Esophagus squamous epithelium (tissue), 5 donors: Measurements from ENCODE around the gene CSF1R. TPM values are rescaled to one million over a fixed set of nuclear protein-coding genes. Genes with fewer than 3 reads are reported as not detected.
A peak's percentile ranks its signal among the peaks of the same experiment; 100 is the strongest.

Source experiments
- DNase-seq: peaks from one replicate; lab custom pipeline; 2025; lab: John Stamatoyannopoulos, UW
- H3K27ac ChIP-seq, 4 donors: fragments of 200-600 bp; sonication (generic); one replicate each; pipeline ENCODE4 v1.5.1; 2016 to 2019; ENCODE audit warnings: mild to moderate bottlenecking in 1 of 4
- H3K27me3 ChIP-seq, 4 donors: fragments of 200-600 bp; sonication (generic); 1 replicate in 3 of 4; 2 replicates in 1 of 4; pipeline versions ENCODE4 v1.5.1 to v1.6.0; 2017 to 2021; ENCODE audit warnings: antibody characterized with exemption in 1 of 4
- H3K36me3 ChIP-seq, 3 donors: fragments of 200-600 bp; sonication (generic); one replicate each; pipeline ENCODE4 v1.5.1; 2016 to 2019
- H3K4me1 ChIP-seq, 3 donors: fragments of 200-600 bp; sonication (generic); one replicate each; pipeline ENCODE4 v1.5.1; 2017 to 2019
- H3K4me3 ChIP-seq, 4 donors: fragments of 200-600 bp; sonication (generic); 1 replicate in 3 of 4; 2 replicates in 1 of 4; pipeline ENCODE4 v1.5.1; 2016 to 2019; ENCODE audit warnings: mild to moderate bottlenecking in 2 of 4, moderate library complexity in 1 of 4
- H3K9me3 ChIP-seq, 3 donors: fragments of 200-600 bp; sonication (generic); one replicate each; pipeline ENCODE4 v1.5.1; 2016 to 2019
- CTCF ChIP-seq, 6 experiments: fragments of 450-650 bp in 4 of 6; fragments of 200-600 bp in 2 of 6; sonication (generic) in 2 of 6; IDR thresholded peaks; one replicate each; pipeline ENCODE4 v1.5.1; 2016 to 2019; ENCODE audit warnings: antibody characterized with exemption in 6 of 6, mild to moderate bottlenecking in 4 of 6, moderate library complexity in 4 of 6
- POLR2A ChIP-seq, 4 donors: fragments of 450-650 bp; IDR thresholded peaks; one replicate each; pipeline ENCODE4 v1.6.1; 2017; ENCODE audit warnings: antibody characterized with exemption in 4 of 4, mild to moderate bottlenecking in 4 of 4, moderate library complexity in 3 of 4
- WGBS, 2 donors: methylation state at CpG; one replicate each; pipeline ENCODE4 v1.1.5; 2018; 5-methylcytosine and 5-hydroxymethylcytosine counted together
- intact Hi-C: fragments of 100-400 bp; cut with DNase I; formaldehyde crosslinking; loops from one replicate; pipeline ENCODE4 v1.15.0; 2022
- total RNA-seq, 4 donors: library from RNA; depleted of rRNA; stranded (reverse); fragments of >200 nt; gene quantifications; one replicate each; pipeline ENCODE4 v1.1.0, GENCODE V29; 2016
- donor health status: DM: yes; HTN: yes; CAD: no.

Gene CSF1R
- total RNA-seq, 4 donors from 2014 or later: 4.3 to 38.7 (median 15.1) TPM

DNA sequence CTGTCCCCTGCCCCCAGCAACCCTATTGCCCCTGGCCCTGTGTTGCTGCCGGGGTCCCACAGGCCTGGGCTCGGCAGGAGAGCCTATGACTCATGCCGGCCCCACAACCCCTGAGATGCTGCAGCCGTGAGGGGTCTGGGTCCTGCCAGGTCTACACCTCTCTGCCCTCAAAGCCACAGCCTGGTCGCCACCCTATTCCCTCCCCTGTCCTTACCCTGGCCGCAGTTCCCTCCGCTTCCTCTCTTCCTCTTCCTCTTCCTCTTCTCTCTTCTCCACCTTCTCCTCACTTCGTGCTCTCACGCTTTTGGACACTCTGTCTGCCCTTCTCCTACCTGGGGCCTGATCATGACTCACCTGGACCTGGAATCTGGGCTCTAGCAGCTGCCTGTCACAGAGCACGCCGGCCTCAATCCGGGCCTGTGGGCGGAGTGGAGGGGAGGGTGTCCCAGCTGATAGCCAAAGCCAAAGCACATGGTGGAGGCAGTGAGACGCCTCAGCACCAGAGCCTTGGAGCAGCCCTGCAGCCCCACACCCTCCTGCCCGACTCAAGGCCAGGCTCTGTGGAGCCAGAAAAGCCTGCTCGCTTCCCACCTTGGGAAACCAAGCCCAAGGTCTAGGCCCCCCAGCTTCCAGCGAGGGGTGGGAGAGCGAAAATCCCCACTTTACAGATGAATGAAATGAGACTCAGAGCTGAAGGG, 26.8 kb upstream of the CSF1R start:
- no peak for DNase-seq
- 52 to 60% methylated on average over 10 to 12 of the region's 18 CpGs for WGBS, 2 donors
- Histone ChIP-seq H3K27me3 (peaks cover 0 to 6% (median 0%) of the 10 kb centered on the region in 4 donors), H3K4me3 (no peak overlapping the region), H3K9me3 (no peaks in the 10 kb centered on the region), H3K27ac (peak overlapping the region in 3 of 4 donors; percentile 17 to 71 (median 45)), H3K36me3 (peaks cover 0 to 21% (median 0%) of the 10 kb centered on the region in 3 donors), H3K4me1 (peaks cover 0 to 20% (median 12%) of the 10 kb centered on the region in 3 donors)
- intact Hi-C loops: no loop called here
- no peak for TF ChIP-seq POLR2A (IDR thresholded peaks at IDR 0.05)
- TF ChIP-seq CTCF (IDR thresholded peaks at IDR 0.05): no peak

DNA sequence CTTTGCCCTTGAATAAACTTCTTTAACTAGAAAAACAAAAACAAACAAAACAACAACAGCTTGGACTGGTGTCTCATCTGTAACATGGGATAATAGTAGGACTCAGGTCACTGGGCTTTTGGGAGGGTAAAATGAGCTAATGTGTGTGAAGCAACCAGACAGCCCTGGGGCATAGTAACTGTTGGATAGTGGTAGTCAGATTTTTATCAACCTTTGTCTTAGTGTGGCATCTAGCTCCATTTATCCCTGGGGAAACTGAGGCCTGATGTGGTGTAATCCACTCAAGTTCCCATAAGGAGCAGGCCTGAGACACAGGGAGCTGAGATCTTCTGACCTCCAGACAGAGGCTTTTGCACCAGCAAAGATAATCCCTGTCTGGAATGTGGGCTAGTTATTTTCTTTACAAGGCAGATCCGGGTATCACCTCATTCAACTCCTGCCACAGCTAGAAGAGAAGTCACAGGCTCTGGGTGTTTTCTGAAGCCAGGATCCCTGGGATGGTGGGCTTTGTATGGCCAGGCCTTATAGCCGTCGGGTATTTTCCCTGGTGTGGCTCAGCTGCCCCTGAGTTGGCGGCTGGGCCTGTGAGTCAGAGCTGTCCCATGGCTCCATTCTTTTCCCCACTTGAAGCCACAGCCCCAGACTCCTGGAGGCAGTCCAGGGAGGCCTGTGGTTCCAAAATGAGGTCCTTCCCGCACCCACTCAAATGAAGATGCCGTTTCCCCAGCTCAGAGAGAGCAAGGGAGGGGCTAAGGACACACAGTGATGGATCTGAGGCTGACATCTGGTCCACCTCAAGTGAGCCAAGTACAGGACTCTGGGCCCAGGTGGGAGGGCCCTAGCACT, 26.1 kb upstream of the CSF1R start:
- Histone ChIP-seq H3K4me3 (no peak overlapping the region), H3K9me3 (no peaks in the 10 kb centered on the region), H3K27ac (peak overlapping the region in 3 of 4 donors; percentile 17 to 71 (median 45)), H3K36me3 (peaks cover 0 to 14% (median 0%) of the 10 kb centered on the region in 3 donors), H3K27me3 (peaks cover 0 to 6% (median 0%) of the 10 kb centered on the region in 4 donors), H3K4me1 (peaks cover 0 to 20% (median 12%) of the 10 kb centered on the region in 3 donors)
- 41 to 44% methylated on average over 3 to 4 of the region's 6 CpGs for WGBS, 2 donors
- intact Hi-C loops: no loop called here
- no peak for DNase-seq
- TF ChIP-seq CTCF (IDR thresholded peaks at IDR 0.05) (no peak), POLR2A (IDR thresholded peaks at IDR 0.05) (no peak)

DNA sequence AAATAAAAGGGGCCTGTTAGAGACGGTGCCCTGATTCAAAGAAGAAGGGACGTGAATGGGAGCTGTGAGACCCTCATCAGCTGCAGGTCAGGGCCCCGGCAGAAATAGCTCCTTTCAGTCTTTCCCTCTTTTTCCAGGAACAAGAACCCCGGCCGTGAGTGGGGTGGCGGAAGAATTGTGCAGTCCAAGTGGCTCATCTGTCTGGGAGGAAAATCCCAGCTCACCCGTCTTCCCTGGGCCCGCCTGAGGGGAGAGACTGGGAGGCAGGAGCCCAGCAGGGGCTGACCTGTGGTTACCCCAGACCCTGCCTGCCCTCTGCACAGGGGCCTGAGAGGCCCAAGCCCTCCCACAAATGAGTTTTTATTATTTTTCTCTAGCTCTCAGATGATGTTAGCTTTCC, 24.8 kb upstream of the CSF1R start:
- Histone ChIP-seq H3K4me3 (no peak overlapping the region), H3K27me3 (peaks cover 0 to 6% (median 0%) of the 10 kb centered on the region in 4 donors), H3K36me3 (peaks cover 0 to 8% (median 0%) of the 10 kb centered on the region in 3 donors), H3K27ac (no peak overlapping the region), H3K4me1 (peaks cover 0 to 20% (median 12%) of the 10 kb centered on the region in 3 donors), H3K9me3 (no peaks in the 10 kb centered on the region)
- TF ChIP-seq CTCF (IDR thresholded peaks at IDR 0.05): no peak
- TF ChIP-seq POLR2A (IDR thresholded peaks at IDR 0.05): no peak
- 68 to 82% methylated on average over 8 of the region's 8 CpGs for WGBS, 2 donors
- DNase-seq: no peak
- intact Hi-C loops: no loop called here

DNA sequence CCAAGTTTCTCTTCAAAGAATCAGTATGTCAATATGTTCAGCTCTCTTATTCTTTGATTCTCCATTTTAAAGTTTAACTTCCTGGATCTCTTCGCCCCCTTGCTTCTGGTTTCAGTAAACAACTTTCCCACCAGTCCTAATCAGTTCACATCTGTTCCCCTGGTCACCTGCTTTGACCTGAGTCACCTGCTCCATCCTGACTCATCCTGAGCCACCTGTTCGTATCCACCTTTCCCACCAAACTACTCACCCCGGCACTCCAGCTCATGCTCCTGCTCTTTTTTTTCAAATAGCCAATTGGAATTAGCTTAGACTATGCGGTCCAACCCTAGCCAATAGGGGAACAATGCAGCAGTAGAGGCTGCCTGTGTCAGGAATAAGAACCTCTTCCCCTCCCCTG, 23.6 kb upstream of the CSF1R start:
- TF ChIP-seq CTCF (IDR thresholded peaks at IDR 0.05) (no peak), POLR2A (IDR thresholded peaks at IDR 0.05) (no peak)
- intact Hi-C loops: no loop called here
- H3K9me3 ChIP-seq: no peaks in the 10 kb centered on the region
- WGBS, 2 donors: 47 to 51% methylated on average over 4 of the region's 4 CpGs
- no peak overlapping the region for H3K27ac ChIP-seq
- peaks cover 0 to 6% (median 0%) of the 10 kb centered on the region in 4 donors for H3K27me3 ChIP-seq
- no peak overlapping the region for H3K4me3 ChIP-seq
- H3K4me1 ChIP-seq: peaks cover 0 to 20% (median 12%) of the 10 kb centered on the region in 3 donors
- H3K36me3 ChIP-seq: no peaks in the 10 kb centered on the region
- no peak for DNase-seq
